GM21737 (cell line): ENCODE measurements around the gene IL7R.

Experiments used
- ATAC-seq: cut with Tn5 transposase; IDR thresholded peaks from one replicate; pipeline ENCODE4 v1.9.1; 2021; ENCODE audit warnings: mild to moderate bottlenecking, moderate library complexity; ENCODE audit not compliant: unreplicated experiment

Gene IL7R

DNA sequence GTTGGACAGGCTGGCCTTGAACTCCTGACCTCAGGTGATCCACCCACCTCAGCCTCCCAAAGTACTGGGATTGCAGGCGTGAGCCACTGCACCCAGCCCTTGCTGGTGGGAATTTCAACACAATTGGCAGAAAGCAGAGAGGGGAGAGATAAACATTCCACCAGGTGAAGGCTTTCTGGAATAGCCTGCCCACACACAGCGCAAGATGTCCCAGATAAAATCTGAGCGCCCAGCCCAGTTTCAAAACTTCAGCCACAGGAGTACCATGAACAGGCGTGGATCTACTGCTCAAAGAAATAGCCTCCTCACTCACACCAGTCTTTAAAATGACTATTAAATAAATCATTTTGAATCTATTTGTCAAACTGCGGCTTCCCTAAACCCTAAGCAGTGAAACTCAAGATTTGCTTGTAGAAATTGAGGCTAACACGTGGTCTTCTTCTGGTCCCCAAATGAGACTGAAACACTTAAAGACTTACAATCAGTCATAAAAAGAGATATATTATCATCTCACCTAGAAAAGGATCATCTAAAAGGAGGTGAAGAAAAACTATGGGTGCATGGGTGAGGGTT is 47.0 kb downstream of the IL7R start:
- ATAC-seq, result no peak

DNA sequence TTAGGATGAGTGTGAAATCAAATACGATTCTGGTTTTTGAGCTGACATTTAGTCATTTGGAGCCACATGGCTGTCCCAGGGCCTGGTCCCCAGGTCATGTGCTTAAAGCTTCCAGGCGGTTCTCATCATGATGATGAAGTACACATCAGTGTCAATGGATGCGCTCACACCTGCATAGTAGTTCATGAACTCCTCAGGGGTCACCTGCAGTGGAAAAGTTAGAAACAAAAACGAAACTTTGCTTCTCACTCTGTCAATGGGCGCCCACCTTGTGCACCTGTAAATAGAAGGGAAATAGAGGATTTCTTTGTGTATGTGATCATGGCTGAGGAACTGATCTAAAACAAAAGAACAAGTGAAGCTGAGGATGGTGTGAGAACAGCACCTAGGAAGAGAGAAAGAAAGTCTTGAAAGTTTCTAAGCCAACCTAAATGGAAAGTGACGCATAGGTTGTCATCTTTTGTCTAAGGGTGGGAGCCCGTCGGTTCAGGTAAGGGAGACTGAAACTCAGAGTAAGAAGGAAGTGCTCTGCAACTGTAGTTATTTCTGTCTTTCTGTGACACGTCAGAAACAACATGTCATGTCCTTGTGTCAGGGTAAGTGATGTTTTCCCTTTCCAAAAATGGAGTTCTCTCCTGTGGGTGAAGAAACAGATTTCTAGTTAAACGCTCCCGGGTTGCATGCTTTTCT is 47.9 kb downstream of the IL7R start:
- ATAC-seq, result no peak

DNA sequence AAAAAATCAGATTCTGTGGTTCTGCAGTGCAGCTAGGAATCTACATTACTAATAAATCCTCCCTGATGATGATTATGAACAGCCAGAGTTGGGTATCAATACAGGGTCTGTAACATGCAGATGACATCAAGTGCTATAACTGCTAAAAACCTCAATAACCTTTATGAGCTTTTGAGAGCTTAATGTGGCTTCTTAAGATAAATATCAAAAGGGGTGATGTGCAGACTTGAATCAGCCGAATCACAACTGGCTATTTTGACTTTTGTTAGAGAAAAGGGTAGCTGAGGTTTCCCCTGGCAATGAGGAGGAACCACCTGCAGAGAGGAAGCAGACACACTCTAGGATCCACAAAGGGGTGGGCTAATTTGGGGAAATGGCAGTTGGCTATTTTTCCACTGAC is 51.5 kb downstream of the IL7R start:
- no peak for ATAC-seq

DNA sequence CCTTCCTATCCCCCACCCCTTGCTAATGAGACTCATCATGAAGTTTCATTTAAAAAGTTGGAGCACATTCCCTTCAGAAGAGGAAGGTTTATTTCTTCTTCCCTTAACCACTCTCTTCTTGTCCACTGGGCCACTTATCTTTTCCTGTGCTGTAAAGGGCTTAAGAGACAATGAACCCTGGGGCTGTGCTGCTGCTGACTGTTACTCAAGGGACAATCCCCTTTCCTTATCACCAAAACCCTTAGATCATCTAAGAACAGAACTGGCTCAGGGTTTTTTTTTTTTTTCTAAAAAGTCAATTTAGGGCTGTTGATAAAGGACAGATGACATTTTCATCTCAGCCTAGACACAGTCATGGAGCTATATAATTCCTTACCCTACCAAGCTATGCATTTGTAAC is 52.1 kb downstream of the IL7R start:
- no peak for ATAC-seq

DNA sequence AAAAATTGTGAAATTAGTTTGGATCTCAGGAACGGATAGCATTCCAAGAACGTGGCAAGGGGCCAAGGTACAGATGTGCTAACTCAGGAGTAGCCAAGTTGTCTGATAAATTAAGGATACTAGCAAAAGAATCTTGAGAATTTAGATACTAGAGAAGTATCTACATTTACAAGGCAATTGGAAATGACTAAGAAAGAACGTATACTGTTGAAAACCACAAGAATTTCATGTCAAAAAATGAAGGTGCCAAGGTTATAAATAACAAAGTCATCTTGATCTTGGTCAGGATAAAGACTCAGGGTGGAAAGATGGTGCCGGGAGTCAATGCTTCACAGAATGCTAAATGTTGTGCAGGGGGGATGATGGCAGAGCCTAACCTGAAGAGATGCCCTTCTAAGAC is 62.5 kb downstream of the IL7R start:
- ATAC-seq, result no peak

DNA sequence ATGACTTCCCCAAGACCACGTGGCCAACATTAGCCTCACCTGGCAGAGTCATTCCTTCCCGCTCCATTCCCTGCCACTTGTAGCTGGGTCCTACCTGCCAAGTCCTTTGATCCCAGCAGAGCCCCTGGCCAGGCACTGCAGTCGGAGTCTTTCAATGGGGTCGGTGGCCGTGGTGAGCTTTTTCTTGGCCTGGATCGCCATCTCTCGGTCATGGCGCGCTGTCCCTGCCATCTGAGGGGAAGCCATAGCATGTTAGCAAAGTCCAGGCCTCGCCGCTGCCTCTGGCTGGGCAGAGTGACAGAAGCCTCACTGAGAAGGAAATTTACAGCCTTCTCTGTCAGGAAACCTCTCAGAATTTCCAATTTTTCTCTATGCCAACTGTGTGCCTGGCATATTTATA is 64.2 kb downstream of the IL7R start:
- ATAC-seq, result no peak

DNA sequence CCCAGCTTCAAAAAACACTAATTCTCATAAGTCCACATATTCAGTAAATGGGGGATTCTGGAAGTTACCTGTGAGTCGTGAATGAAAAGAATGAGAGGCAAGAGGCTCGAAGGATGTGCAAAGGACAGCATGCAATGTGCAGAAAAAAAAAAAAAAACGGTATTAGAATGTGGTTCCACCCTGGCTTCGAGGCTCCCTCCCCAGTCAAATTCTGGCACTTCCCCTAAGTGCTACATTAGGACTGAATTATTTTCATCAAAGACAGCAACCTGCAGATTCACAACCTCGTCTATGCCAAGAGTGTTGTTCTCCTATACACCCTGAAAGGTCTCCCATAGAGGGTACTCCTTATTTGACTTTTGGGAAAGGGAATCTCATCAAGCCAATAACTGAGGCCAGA is 65.2 kb downstream of the IL7R start:
- no peak for ATAC-seq

DNA sequence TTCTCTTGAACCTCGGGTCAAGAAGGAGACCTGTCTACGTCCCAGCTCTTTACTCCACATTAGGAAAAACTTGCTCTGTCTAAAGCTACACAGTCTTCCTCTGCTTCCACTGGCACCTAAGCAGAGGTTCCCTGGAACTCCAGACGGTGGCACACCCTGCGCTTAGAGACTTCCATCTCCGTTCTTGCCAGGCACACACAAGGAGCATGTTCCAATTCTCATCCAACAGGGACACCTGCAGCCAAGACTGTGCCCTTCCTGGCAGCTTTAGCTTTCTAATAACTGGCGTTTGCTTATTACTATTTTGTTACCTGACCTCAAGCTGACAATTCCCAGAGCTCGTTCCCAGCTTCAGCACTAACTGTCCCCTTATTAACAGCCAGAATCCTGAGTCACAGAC is 65.8 kb downstream of the IL7R start:
- ATAC-seq, result no peak

DNA sequence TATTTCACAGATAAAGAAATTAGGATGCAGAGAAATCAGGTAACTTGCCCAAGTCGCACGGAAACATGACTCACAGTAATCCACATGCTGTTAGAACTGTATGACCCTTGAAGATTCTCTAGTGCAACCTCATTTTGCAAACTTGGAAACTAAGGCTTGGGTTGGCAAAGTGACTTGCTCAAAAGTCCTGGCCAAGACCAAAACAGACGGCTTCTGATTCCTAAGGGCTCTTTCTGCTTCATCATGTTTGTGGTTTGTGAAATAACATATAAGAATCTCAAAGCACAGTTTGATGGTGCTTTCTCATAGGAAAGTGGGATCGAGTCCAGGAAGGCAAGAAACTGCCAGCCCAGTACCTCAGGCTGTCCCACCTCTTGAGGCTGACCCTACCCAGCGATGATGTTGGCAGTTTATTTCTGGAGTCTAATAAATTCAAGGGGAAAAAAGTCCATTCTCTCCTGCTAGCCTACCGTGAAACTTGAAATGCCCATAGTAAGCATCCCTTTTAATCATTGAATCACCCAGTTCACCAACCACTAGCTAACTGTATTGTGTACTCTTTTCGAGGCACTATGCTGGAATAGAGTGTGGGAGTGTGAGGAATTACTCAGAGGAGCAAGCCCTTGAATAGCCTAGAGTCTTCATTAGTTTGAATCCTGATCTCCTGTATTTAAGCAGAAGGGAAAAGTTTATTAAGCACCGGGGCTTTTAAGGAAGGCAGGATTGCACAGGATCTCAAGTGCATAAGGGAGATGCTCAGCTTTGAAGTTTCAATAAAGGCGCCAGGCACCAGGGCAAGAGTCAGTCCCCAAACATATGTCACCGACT is 67.6 kb downstream of the IL7R start:
- ATAC-seq, result no peak

DNA sequence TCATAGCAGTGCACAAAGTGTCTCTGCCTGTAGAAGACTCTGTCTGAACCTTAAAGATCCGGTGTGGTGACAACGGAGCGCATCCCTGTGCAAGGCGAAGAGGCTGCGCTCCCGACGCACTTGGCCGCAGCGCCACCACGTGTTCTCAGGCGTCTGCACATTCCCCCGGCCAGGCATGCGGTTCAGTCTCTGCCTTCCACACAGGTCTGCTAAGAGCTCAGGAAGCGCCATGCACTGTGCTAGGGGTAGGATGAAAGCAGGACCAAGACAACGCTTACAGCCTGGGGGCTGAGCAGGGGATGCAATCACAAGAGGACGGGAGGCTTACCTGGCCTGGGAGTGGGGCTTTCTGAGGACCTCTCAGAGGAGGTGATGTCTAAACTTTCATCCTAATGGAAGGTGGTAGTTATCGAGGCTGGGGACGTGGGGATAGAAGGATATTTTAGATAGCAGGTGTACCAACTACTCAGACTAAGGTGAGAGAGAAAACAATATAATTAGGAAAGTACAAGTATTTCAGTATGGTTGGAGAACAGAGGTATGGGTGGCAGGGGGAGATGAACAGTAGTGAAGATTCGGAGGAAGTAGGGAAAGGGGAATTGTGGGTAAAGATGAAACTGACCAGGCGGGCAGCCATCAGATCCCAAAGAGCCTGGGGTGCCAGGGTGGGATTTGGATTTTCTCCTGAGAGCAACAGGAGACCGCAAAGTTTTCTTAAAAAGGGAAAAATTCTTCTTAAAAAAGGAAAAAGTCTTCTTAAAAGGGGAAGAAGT is 68.4 kb downstream of the IL7R start:
- peak; percentile 55 for ATAC-seq

DNA sequence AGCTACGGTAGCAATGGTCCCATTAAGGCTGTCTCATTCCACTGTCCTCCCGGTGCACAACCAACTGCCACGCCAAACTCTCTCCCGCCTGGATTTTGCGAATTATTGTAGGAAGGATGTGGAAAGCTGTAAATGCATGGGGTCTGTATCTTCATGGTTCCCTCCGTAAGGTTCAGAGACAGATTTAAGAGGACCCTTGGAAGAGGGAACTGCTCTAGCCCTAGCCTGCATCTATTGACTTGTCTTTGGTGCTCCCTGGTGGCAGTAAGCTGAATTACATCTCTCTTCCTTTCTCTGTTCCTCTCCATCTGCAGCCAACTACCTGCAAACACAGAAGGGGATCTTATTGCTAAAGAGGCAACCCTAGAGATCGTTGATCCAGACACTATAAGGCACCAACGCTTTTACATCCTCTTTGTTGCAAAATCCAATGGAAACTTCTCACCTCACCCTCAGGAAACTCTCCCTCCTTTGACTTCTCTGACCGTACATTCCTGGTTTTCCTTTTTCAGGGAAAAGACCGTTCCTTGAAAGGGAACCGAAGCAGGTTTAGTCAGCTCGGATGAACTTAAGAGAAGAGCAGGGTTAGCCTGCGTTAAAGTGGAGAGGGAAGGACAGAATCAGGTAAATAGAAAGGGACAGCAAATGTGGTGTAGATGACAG is 69.8 kb downstream of the IL7R start:
- ATAC-seq, result peak; percentile 56
